HepG2 (cell line): ENCODE results near the gene KIF24. TPM values are rescaled to one million over a fixed set of nuclear protein-coding genes. Genes with fewer than 3 reads are reported as not detected.

Source experiments
- ADNP ChIP-seq: sonication (generic); formaldehyde crosslinking; IDR thresholded peaks from 2 replicates; pipeline ENCODE4 v1.4.0; 2020; ENCODE audit warnings: missing genetic modification reagents
- AGO1 ChIP-seq: fragments of 200-400 bp; formaldehyde crosslinking; IDR thresholded peaks from 2 replicates; pipeline ENCODE4 v1.6.1; 2017; ENCODE audit warnings: mild to moderate bottlenecking, low read depth, low read length, moderate library complexity; ENCODE audit not compliant: poor library complexity, severe bottlenecking
- ATAD3A ChIP-seq: sonication (generic); formaldehyde crosslinking; IDR thresholded peaks from 2 replicates; pipeline ENCODE4 v1.4.0; 2020; ENCODE audit warnings: missing genetic modification reagents
- BORCS8-MEF2B ChIP-seq: sonication (generic); formaldehyde crosslinking; IDR thresholded peaks from 2 replicates; pipeline ENCODE4 v1.8.0; 2022; ENCODE audit warnings: mild to moderate bottlenecking, missing genetic modification reagents
- DR1 ChIP-seq: sonication (generic); formaldehyde crosslinking; IDR thresholded peaks from 2 replicates; pipeline ENCODE4 v1.8.0; 2021; ENCODE audit warnings: mild to moderate bottlenecking, missing genetic modification reagents, inconsistent platforms
- FIP1L1 ChIP-seq: fragments of 200-400 bp; formaldehyde crosslinking; IDR thresholded peaks from 2 replicates; pipeline ENCODE4 v1.6.1; 2018; ENCODE audit warnings: low read depth, mild to moderate bottlenecking, low read length, moderate library complexity, borderline replicate concordance; ENCODE audit not compliant: insufficient read depth
- MAZ ChIP-seq, 2 experiments: sonication (generic) in 1 of 2; formaldehyde crosslinking in 1 of 2; IDR thresholded peaks; 2 replicates each; pipeline versions ENCODE4 v1.5.0 to v1.6.1; 2012 to 2020; ENCODE audit warnings: low read depth in 2 of 2, mild to moderate bottlenecking in 2 of 2, borderline replicate concordance in 1 of 2, improper control_type of control experiment in 1 of 2, low read length in 1 of 2, missing genetic modification reagents in 1 of 2, moderate library complexity in 1 of 2
- MLLT10 ChIP-seq: sonication (generic); formaldehyde crosslinking; IDR thresholded peaks from 2 replicates; pipeline ENCODE4 v1.4.0; 2020; ENCODE audit warnings: missing genetic modification reagents
- NFE2L2 ChIP-seq: fragments of 150-350 bp; IDR thresholded peaks from 2 replicates; pipeline ENCODE4 v1.6.1; 2014; ENCODE audit warnings: low read length
- NR2F2 ChIP-seq: IDR thresholded peaks from 2 replicates; pipeline ENCODE4 v1.6.1; 2012; ENCODE audit warnings: low read depth, inconsistent platforms, borderline replicate concordance
- SAP130 ChIP-seq: IDR thresholded peaks from 2 replicates; pipeline ENCODE4 v1.6.1; 2016; ENCODE audit warnings: low read depth
- SOX5 ChIP-seq: IDR thresholded peaks from 2 replicates; pipeline ENCODE4 v1.6.1; 2016; ENCODE audit warnings: borderline replicate concordance
- XRCC5 ChIP-seq: fragments of 200-400 bp; formaldehyde crosslinking; optimal IDR thresholded peaks from 2 replicates; pipeline ENCODE3; 2017; ENCODE audit warnings: mild to moderate bottlenecking, low read length
- ZBTB7A ChIP-seq: sonication (generic); formaldehyde crosslinking; IDR thresholded peaks from 2 replicates; pipeline ENCODE4 v1.8.0; 2022; ENCODE audit warnings: mild to moderate bottlenecking, missing genetic modification reagents
- ZNF224 ChIP-seq: sonication (generic); formaldehyde crosslinking; IDR thresholded peaks from 2 replicates; pipeline ENCODE4 v1.5.0; 2020; ENCODE audit warnings: mild to moderate bottlenecking, missing genetic modification reagents
- ZNF30 ChIP-seq: sonication (generic); formaldehyde crosslinking; IDR thresholded peaks from 2 replicates; pipeline ENCODE4 v1.5.0; 2020; ENCODE audit warnings: mild to moderate bottlenecking, missing genetic modification reagents
- ZNF550 ChIP-seq: sonication (generic); formaldehyde crosslinking; IDR thresholded peaks from 2 replicates; pipeline ENCODE4 v1.4.0; 2020; ENCODE audit warnings: mild to moderate bottlenecking, missing genetic modification reagents, borderline replicate concordance
- ZNF703 ChIP-seq: sonication (generic); formaldehyde crosslinking; IDR thresholded peaks from 2 replicates; pipeline ENCODE4 v1.5.1; 2020; ENCODE audit warnings: missing genetic modification reagents, mild to moderate bottlenecking, moderate library complexity, borderline replicate concordance
- ZNF781 ChIP-seq: sonication (generic); formaldehyde crosslinking; IDR thresholded peaks from 2 replicates; pipeline ENCODE4 v1.5.1; 2020; ENCODE audit warnings: borderline replicate concordance, mild to moderate bottlenecking, missing genetic modification reagents; ENCODE audit errors: not compliant biosample characterization
- ZNF841 ChIP-seq: sonication (generic); formaldehyde crosslinking; IDR thresholded peaks from 2 replicates; pipeline ENCODE4 v1.8.1; 2023; ENCODE audit warnings: missing genetic modification reagents, borderline replicate concordance
- polyA plus RNA-seq, 8 experiments: library from polyadenylated mRNA; depleted of rRNA in 3 of 8; stranded (reverse) in 7 of 8; unstranded in 1 of 8; fragments of >200 nt; fragmentation: Illumina TruSeq in 4 of 8; extraction: Trizol in 4 of 8; gene quantifications; 2 replicates each; pipeline versions ENCODE4 v1.2.1 to v1.2.3, GENCODE V29; 2011 to 2016; ENCODE audit warnings: low read depth in 4 of 8, missing spikeins in 1 of 8, mixed read lengths in 1 of 8; ENCODE audit not compliant: insufficient read depth in 1 of 8
- total RNA-seq, 5 experiments: library from RNA; depleted of rRNA; stranded (reverse); fragments of >200 nt; fragmentation: Illumina TruSeq; extraction: Trizol; gene quantifications; 2 replicates each; pipeline ENCODE4 v1.2.3, GENCODE V29; 2016; ENCODE audit warnings: low read depth in 1 of 5
- TF ChIP-seq, protein P1 (sequence below): sonication (generic); formaldehyde crosslinking; IDR thresholded peaks from 2 replicates; pipeline ENCODE4 v1.4.0; 2020; ENCODE audit warnings: missing genetic modification reagents
- TF ChIP-seq, protein P2 (sequence below): sonication (generic); formaldehyde crosslinking; IDR thresholded peaks from 2 replicates; pipeline ENCODE4 v1.4.0; 2020; ENCODE audit warnings: missing genetic modification reagents, borderline replicate concordance
- TF ChIP-seq, protein P3 (sequence below): sonication (generic); formaldehyde crosslinking; IDR thresholded peaks from 2 replicates; pipeline ENCODE4 v1.8.0; 2022; ENCODE audit warnings: low read depth, missing genetic modification reagents

The KIF24 gene
- total and polyA plus RNA-seq, 2 of the 13 experiments (the other 11 are each of a cell fraction or from before 2014, with no cell fraction given), result 1.1 to 3.0 TPM

DNA sequence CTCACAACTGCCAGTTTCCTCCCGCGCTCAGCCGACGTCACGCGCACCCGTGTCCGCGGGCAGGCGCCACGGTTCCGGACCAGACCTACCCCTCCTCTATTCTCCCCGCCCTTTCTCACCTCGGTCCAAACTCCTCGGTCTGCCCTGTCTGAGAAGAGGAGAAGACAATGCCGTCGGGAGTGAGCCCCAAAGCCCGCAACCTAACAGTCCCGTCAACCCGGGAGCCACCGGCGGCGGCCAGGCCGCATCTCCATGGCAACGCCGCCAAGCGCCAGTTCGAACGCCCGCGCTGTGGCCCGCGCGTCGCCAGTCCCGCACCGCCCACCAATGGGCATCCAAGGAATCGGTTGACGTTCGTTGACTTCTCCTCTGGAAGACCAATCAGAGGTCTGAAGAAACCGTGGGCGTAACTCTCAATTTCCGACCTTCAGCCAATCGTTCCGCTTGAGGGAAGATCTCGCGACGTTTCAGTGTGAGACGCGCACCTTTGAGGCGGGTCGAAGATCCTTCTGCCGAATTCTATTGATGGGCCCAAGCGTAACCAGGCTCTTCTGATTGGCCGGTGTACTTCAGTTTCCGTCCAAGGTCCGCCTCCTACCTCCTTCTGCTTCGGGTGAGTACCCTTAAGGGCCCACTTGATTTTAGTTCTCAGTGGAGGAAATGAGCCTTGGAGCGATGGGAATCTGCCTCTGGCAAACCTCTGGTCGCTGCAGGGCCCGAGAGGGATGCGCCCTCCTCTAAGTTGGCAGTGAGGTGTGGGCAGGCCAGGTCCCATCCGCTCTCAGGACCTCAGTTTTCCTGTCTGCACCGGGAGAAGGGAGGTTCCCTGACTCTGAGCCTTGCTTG, at the start of gene KIF24, which contains the start of gene NUDT2 (continued):
- TF ChIP-seq MAZ (IDR thresholded peaks at IDR 0.05; ENCODE audit: borderline replicate concordance, low read depth, low read length), result no peak
- no peak for TF ChIP-seq MAZ (CRISPR knock-in tag; IDR thresholded peaks at IDR 0.05; ENCODE audit: low read depth)
- peak; percentile 89 for TF ChIP-seq BORCS8-MEF2B (CRISPR knock-in tag)
- peak; percentile 100 for TF ChIP-seq SAP130 (CRISPR knock-in tag)
- no peak for TF ChIP-seq ATAD3A (CRISPR knock-in tag)
- no peak for TF ChIP-seq NFE2L2
- no peak for TF ChIP-seq ZNF703 (CRISPR knock-in tag)
- no peak for TF ChIP-seq ZNF841 (CRISPR knock-in tag)
- TF ChIP-seq, protein P1, sequence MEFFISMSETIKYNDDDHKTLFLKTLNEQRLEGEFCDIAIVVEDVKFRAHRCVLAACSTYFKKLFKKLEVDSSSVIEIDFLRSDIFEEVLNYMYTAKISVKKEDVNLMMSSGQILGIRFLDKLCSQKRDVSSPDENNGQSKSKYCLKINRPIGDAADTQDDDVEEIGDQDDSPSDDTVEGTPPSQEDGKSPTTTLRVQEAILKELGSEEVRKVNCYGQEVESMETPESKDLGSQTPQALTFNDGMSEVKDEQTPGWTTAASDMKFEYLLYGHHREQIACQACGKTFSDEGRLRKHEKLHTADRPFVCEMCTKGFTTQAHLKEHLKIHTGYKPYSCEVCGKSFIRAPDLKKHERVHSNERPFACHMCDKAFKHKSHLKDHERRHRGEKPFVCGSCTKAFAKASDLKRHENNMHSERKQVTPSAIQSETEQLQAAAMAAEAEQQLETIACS (CRISPR knock-in tag), result no peak
- no peak for TF ChIP-seq FIP1L1
- no peak for TF ChIP-seq ZBTB7A
- TF ChIP-seq NR2F2, result no peak
- peak; percentile 90 for TF ChIP-seq DR1
- TF ChIP-seq, protein P2, sequence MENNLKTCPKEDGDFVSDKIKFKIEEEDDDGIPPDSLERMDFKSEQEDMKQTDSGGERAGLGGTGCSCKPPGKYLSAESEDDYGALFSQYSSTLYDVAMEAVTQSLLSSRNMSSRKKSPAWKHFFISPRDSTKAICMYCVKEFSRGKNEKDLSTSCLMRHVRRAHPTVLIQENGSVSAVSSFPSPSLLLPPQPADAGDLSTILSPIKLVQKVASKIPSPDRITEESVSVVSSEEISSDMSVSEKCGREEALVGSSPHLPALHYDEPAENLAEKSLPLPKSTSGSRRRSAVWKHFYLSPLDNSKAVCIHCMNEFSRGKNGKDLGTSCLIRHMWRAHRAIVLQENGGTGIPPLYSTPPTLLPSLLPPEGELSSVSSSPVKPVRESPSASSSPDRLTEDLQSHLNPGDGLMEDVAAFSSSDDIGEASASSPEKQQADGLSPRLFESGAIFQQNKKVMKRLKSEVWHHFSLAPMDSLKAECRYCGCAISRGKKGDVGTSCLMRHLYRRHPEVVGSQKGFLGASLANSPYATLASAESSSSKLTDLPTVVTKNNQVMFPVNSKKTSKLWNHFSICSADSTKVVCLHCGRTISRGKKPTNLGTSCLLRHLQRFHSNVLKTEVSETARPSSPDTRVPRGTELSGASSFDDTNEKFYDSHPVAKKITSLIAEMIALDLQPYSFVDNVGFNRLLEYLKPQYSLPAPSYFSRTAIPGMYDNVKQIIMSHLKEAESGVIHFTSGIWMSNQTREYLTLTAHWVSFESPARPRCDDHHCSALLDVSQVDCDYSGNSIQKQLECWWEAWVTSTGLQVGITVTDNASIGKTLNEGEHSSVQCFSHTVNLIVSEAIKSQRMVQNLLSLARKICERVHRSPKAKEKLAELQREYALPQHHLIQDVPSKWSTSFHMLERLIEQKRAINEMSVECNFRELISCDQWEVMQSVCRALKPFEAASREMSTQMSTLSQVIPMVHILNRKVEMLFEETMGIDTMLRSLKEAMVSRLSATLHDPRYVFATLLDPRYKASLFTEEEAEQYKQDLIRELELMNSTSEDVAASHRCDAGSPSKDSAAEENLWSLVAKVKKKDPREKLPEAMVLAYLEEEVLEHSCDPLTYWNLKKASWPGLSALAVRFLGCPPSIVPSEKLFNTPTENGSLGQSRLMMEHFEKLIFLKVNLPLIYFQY (CRISPR knock-in tag), result no peak
- peak; percentile 47 for TF ChIP-seq AGO1
- TF ChIP-seq ADNP (CRISPR knock-in tag), result no peak
- no peak for TF ChIP-seq ZNF550
- TF ChIP-seq ZNF781 (CRISPR knock-in tag), result no peak
- TF ChIP-seq ZNF30, result no peak
- TF ChIP-seq ZNF224 (CRISPR knock-in tag), result no peak
- TF ChIP-seq XRCC5, result peak; percentile 24
- TF ChIP-seq MLLT10 (CRISPR knock-in tag), result no peak
- peak; percentile 6; the same call in 1 of the 2 replicates for TF ChIP-seq SOX5 (CRISPR knock-in tag)
- TF ChIP-seq, protein P3, sequence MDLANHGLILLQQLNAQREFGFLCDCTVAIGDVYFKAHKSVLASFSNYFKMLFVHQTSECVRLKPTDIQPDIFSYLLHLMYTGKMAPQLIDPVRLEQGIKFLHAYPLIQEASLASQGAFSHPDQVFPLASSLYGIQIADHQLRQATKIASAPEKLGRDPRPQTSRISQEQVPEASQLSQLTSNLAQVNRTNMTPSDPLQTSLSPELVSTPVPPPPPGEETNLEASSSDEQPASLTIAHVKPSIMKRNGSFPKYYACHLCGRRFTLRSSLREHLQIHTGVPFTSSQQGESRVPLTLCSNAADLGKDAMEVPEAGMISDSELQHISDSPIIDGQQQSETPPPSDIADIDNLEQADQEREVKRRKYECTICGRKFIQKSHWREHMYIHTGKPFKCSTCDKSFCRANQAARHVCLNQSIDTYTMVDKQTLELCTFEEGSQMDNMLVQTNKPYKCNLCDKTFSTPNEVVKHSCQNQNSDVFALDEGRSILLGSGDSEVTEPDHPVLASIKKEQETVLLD (CRISPR knock-in tag), result no peak; the same call in 1 of the 2 replicates
